ENCODE measurements around the gene SLC4A3. TPM values are rescaled to one million over a fixed set of nuclear protein-coding genes. Genes with fewer than 3 reads are reported as not detected.

The SLC4A3 gene
- total RNA-seq, 1 experiment from 2014 or later, result 23.0 TPM

DNA sequence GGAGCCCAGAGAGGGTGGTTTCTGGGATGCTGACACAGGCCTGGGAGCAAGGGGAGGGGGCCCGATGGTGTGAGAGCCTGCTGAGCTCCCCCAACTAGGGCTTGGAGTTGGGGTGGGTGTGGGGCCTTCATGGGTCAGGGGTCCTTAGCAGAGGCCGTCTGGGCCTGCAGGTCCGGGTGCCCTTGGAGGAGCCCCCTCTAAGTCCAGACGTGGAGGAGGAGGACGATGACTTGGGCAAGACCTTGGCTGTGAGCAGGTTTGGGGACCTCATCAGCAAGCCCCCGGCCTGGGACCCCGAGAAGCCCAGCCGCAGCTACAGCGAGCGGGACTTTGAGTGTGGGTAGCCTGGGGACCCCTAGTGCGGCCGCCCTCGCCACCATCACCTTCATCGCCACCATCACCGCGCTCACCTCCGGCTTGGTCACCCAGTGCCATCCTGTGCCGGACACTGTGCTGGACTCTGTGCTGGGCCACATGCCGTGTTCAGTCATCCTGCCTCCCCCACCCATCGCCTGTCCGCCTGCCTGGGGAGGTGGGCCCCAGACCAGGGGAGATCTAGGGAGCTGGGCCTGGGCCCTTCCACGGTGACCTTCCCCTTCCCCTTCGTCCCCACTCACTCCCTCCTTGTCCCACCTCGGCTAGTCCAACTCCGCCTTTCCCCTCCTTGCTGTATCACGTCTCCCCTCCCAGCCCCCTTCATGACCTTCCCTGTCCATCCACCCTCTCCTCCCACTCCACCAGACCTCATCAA, 980 bp downstream of the SLC4A3 start:
- TSS peak; percentile 51 for BruUV-seq (replicated peaks)
- peak overlapping the region; percentile 56 to 79 for H3K4me3 ChIP-seq (replicated peaks in 1 of 2; ENCODE audit: low read depth in 1 of 2, low read length in 2 of 2)
- TF ChIP-seq RAD21 (IDR thresholded peaks at IDR 0.05; ENCODE audit: low read depth) (no peak), REST (IDR thresholded peaks at IDR 0.05; ENCODE audit: low read depth) (no peak), CEBPB (IDR thresholded peaks at IDR 0.05; ENCODE audit: low read depth) (no peak), POLR2A (IDR thresholded peaks at IDR 0.05; ENCODE audit: borderline replicate concordance, extremely low read depth, insufficient read depth, insufficient read length) (no peak), EZH2phosphoT487 (IDR thresholded peaks at IDR 0.05; ENCODE audit: borderline replicate concordance) (no peak), ZBTB33 (IDR thresholded peaks at IDR 0.05; ENCODE audit: extremely low read depth, insufficient replicate concordance, low read length) (no peak), SRF (IDR thresholded peaks at IDR 0.05; ENCODE audit: low read depth) (no peak), YY1 (IDR thresholded peaks at IDR 0.05; ENCODE audit: extremely low read depth, insufficient replicate concordance, low read depth, low read length) (no peak), ELF1 (IDR thresholded peaks at IDR 0.05; ENCODE audit: borderline replicate concordance, low read depth) (no peak), ZNF274 (IDR thresholded peaks at IDR 0.05; ENCODE audit: low read depth, low read length) (no peak), CBX3 (IDR thresholded peaks at IDR 0.05; ENCODE audit: low read depth) (no peak), ZFX (IDR thresholded peaks at IDR 0.05) (no peak), FOSL1 (IDR thresholded peaks at IDR 0.05; ENCODE audit: low read depth) (no peak), CTCF (IDR thresholded peaks at IDR 0.05 in 2 of 3, conservative IDR thresholded peaks at IDR 0.05 in 1 of 3; ENCODE audit: borderline replicate concordance in 1 of 3, insufficient read depth in 1 of 3, low read depth in 2 of 3, low read length in 2 of 3) (no peak)
- TF ChIP-seq, protein P1, sequence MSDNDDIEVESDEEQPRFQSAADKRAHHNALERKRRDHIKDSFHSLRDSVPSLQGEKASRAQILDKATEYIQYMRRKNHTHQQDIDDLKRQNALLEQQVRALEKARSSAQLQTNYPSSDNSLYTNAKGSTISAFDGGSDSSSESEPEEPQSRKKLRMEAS (IDR thresholded peaks at IDR 0.05), result no peak
- peak overlapping the region; percentile 77 for H3K9ac ChIP-seq (ENCODE audit: low read length)
- H3K4me1 ChIP-seq (ENCODE audit: control insufficient read depth in 1 of 2, insufficient read depth in 2 of 2, low read length in 2 of 2), result peaks cover 4 to 32% of the 10 kb centered on the region in 2 experiments; a peak in 3 of 4 replicates
- H3K27me3 ChIP-seq (ENCODE audit: insufficient read depth, low read length), result no peaks in the 10 kb centered on the region
- H3K4me2 ChIP-seq (ENCODE audit: low read length), result peak overlapping the region; percentile 90
- POLR2A ChIA-PET, result no interaction called here
- H3K79me2 ChIP-seq (ENCODE audit: insufficient read depth, low read length), result peaks cover 11% of the 10 kb centered on the region; the same call in 1 of the 2 replicates
- H3K27ac ChIP-seq (ENCODE audit: low read depth, low read length), result peak overlapping the region; percentile 76; the same call in 1 of the 2 replicates
- RAD21 ChIA-PET (ENCODE audit: low non-redundant PET in 1 of 2, low total read pairs in 2 of 2, uncharacterized antibody in 2 of 2, unreplicated experiment in 2 of 2), result no interaction called here
- no peaks in the 10 kb centered on the region for H3K9me3 ChIP-seq (ENCODE audit: control insufficient read depth in 1 of 2, insufficient read depth in 1 of 2, low read depth in 1 of 2, low read length in 2 of 2)
- DNase-seq (ENCODE audit: low read depth, low spot score), result no peak
- H2AFZ ChIP-seq (ENCODE audit: low read depth, low read length, poor library complexity, severe bottlenecking), result no peak overlapping the region
- intact Hi-C loops (cut with micrococcal nuclease), result loop anchor here (5.0 kb wide), 1 partner anchor 86 kb away; the partner anchor contains the start of genes CHPF and TMEM198
- no peaks in the 10 kb centered on the region for H3K9me2 ChIP-seq (ENCODE audit: insufficient read depth)
- ATAC-seq, result peak; percentile 8; the same call in 1 of the 2 replicates
- CTCF ChIA-PET, result no interaction called here
- no peaks in the 10 kb centered on the region for H4K20me1 ChIP-seq (ENCODE audit: insufficient read depth)
- 0 out of 4 replicates have a peak, but pooled peaks cover 0 to 9% of the 10 kb centered on the region in 2 experiments for H3K36me3 ChIP-seq (ENCODE audit: control insufficient read depth in 1 of 2, insufficient read depth in 2 of 2, low read length in 2 of 2)

Measured in HCT116 (cell line).